M059J (cell line): ENCODE measurements around the gene IBSP. TPM values are rescaled to one million over a fixed set of nuclear protein-coding genes. Genes with fewer than 3 reads are reported as not detected.

Experiments
- DNase-seq: peaks from one replicate; pipeline ENCODE4 v3.0.0-alpha.2; 2012; ENCODE audit warnings: low read depth
- total RNA-seq: library from RNA; depleted of rRNA; stranded (reverse); fragments of >200 nt; shearing (Covaris generic); gene quantifications from 2 replicates; pipeline ENCODE4 v1.2.3, GENCODE V29; 2014; rRNA removed

The IBSP gene
- total RNA-seq, 1 experiment from 2014 or later = not detected

GRCh38 chr4:87838205-87838604 lies 38.9 kb downstream of the IBSP start:
- DNase-seq = no peak

GRCh38 chr4:87838890-87839591 lies 39.7 kb downstream of the IBSP start:
- peak; percentile 26 for DNase-seq

GRCh38 chr4:87839592-87839946 lies 40.2 kb downstream of the IBSP start:
- DNase-seq = no peak

GRCh38 chr4:87840149-87840548 lies 40.8 kb downstream of the IBSP start:
- no peak for DNase-seq

- DNase-seq = peak; percentile 86
Measured at GRCh38 chr4:87843936-87844335, 44.6 kb downstream of the IBSP start.

GRCh38 chr4:87844452-87844851 lies 45.1 kb downstream of the IBSP start:
- DNase-seq = no peak

GRCh38 chr4:87846226-87846625 lies 46.9 kb downstream of the IBSP start:
- DNase-seq = no peak

GRCh38 chr4:87848622-87849351 lies 49.4 kb downstream of the IBSP start:
- DNase-seq = peak; percentile 55

GRCh38 chr4:87849612-87850011 lies 50.3 kb downstream of the IBSP start:
- DNase-seq = no peak

GRCh38 chr4:87851332-87851731 lies 52.0 kb downstream of the IBSP start:
- DNase-seq = no peak

GRCh38 chr4:87851953-87852352 lies 52.6 kb downstream of the IBSP start:
- no peak for DNase-seq

- peak; percentile 53 for DNase-seq
Measured at GRCh38 chr4:87853108-87853507, 53.8 kb downstream of the IBSP start.

- DNase-seq = no peak
Measured at GRCh38 chr4:87853891-87854290, 54.5 kb downstream of the IBSP start.

- DNase-seq = no peak
Measured at GRCh38 chr4:87855559-87855958, 56.2 kb downstream of the IBSP start.

- no peak for DNase-seq
Measured at GRCh38 chr4:87856816-87857215, 57.5 kb downstream of the IBSP start.

- no peak for DNase-seq
Measured at GRCh38 chr4:87857789-87858188, 58.4 kb downstream of the IBSP start.

Other genes with a start within 250 kb of the IBSP start
- gene DSPP, start 191.0 kb upstream of the IBSP start, total RNA-seq = not detected in 2 replicates
- gene DMP1, start 149.3 kb upstream of the IBSP start, total RNA-seq = not detected in 2 replicates
- gene MEPE, start 33.4 kb downstream of the IBSP start, total RNA-seq = 0.07 TPM in 1 of 2 replicates, not detected in the other
- gene SPP1, start 176.2 kb downstream of the IBSP start, total RNA-seq = 6.1 and 6.4 TPM in 2 replicates
- gene PKD2, start 208.1 kb downstream of the IBSP start, total RNA-seq = 19.5 and 26.4 TPM in 2 replicates